GM19324 (cell line): Measurements from ENCODE around the gene MSRB3.

ENCODE experiments used
- ATAC-seq: cut with Tn5 transposase; IDR thresholded peaks from one replicate; pipeline ENCODE4 v1.9.1; 2021; ENCODE audit warnings: mild to moderate bottlenecking, moderate library complexity; ENCODE audit not compliant: unreplicated experiment, low FRiP score

Gene MSRB3

DNA sequence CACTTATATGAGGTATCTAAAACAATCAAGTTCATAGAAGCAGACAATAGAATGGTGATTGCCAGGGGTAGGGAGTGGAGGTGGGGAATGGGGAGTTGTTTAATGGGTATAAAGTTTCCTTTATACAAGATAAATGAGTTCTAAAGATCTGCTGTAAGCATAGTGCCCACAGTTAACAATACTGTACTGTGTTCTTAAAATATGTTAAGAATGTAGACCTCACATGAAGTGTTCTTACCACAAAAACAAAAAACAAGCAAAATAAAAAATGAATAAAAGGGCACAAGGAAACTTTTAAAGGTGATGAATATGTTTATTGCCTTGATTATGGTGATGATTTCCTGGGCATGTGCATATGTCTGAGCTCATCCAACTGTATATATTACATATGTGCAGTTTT is 211.8 kb downstream of the MSRB3 start:
- ATAC-seq = no peak

GRCh38 chr12:65492998-65493912 is 214.8 kb downstream of the MSRB3 start:
- no peak for ATAC-seq

DNA sequence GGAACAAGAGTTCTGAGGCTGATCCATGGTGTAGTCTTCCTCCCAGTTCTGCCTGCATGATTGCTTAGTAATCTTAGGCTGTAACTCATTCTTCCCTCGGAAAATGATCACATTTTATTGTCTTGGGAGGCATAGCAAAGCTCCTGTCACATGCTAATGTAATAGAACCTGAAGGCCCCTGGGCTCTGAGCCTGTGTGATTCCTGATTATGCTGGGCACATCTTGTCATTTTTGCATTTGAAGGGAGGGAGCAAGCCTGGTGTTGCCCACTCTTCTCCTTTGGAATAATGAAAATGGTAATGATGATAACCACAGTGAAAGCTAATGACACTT is 215.4 kb downstream of the MSRB3 start:
- ATAC-seq = no peak

DNA sequence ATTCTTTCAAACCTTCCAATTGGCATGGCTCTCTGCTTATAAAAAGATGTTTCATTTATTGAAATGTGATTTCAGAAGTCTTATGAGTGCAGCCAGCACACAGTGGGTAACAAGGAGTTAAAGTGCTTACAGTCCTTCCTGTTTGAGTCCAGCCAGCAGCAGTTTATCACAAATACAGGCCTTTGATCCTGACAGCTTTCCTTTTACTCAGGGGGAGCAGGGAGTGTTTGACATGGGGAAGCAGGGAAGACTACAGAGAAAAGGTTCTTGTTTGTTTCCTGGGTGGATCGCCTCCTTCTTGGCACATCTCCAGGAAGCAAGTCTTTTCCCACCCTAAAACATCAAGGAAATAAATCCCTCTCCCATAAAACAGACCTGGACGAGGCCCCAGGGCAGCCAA is 216.1 kb downstream of the MSRB3 start:
- no peak for ATAC-seq

GRCh38 chr12:65495233-65495632 is 216.8 kb downstream of the MSRB3 start:
- ATAC-seq = no peak

DNA sequence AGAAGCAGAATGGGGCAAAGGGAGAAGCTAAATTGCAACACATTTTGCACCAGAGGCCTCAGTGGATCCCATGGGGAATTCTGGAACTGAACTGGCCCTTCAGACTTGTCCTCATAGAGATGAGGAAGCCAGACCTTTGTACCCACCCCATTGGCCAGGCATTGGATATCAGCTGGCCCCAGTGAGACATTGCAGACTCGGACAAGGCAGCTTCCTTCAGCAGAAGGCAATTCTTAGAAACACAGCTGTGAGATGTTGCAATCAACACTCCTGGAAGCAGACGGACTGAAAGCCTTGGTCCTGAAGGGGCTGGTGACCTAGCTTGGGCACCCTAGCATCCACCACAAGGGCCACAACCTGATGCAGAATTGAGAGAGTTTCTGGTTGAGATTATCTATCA is 218.1 kb downstream of the MSRB3 start:
- no peak for ATAC-seq

DNA sequence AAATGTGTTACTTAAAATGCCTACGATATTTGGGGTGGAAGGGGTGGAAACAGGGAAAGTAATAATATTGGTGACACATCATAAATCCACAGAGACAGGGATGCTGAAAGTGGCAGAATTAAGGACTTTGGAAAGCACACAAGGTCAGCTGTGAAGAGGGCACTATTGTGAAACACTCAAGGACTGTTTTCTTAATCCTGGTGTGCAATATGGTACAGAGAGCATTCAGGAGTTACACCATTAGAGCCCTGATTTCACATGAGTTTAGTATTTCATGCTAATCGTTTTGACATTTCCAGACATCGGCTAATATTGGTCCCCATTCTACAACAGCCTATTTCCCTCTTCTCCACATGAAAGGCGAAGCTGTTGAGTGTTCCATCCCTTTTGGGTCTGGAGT is 219.2 kb downstream of the MSRB3 start:
- no peak for ATAC-seq

- ATAC-seq = no peak
Measured at GRCh38 chr12:65499167-65499566, 220.7 kb downstream of the MSRB3 start.

GRCh38 chr12:65500091-65500900 is 221.8 kb downstream of the MSRB3 start:
- no peak for ATAC-seq

GRCh38 chr12:65501093-65501621 is 222.7 kb downstream of the MSRB3 start:
- no peak for ATAC-seq

DNA sequence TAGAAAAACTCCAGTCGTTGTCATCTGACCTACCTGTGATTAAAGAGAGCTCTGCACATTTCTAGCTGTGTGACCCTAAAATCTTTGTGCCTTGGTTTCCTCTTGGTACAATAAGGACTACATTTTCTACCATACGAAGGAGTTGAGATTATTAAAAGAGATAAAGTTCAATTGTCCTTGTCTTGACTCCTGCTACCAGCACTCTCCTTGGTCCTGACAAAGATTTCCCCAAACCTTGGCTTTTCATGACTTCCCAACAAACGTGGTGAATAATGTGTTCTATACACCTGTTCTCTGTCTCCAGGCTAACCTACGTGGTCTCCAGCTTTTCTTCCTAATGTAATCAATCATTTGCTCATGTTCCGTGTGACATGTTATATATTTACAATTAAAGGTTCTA is 223.5 kb downstream of the MSRB3 start:
- ATAC-seq = no peak

DNA sequence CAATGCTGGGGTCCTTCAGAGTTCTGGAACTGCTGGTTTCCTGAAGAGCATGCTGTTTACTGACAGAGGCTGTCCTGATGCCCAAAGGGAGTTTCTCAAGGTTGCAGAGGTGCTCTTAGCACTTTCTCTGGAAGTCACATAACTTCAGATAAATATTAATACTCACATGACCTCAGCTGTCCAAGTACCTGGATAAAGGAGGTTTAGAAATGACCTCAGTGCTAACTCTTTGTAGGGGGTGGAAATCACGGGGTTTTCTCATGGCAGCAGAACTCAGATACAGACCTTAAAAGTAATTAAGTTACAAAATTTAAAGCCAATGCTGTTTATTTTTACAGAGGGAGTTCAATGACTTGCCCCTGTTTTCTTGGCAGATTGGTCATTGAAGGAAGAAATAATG is 225.9 kb downstream of the MSRB3 start:
- no peak for ATAC-seq

- no peak for ATAC-seq
Measured at GRCh38 chr12:65505386-65506121, 227.1 kb downstream of the MSRB3 start.

- ATAC-seq = no peak
Measured at GRCh38 chr12:65508276-65509035, 230.0 kb downstream of the MSRB3 start.

DNA sequence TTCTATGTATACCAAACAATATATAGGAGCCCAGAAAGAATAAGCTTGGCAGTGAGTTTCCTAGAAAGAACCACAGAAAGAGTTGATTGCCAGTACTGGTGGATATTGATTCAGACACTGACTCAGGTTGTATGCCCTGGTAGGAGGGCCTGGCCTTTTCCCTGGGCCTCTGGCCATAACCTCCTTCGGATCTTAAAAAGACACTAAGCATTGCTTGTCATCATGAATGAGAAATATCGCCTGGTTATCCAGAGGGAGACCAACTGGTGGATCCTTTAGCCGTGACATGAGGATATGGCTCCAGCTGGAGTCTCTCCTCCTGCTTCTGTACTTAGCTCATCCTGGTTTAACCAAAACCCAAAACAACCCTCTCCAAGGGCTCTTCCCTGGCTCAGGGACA is 231.5 kb downstream of the MSRB3 start:
- ATAC-seq = no peak

DNA sequence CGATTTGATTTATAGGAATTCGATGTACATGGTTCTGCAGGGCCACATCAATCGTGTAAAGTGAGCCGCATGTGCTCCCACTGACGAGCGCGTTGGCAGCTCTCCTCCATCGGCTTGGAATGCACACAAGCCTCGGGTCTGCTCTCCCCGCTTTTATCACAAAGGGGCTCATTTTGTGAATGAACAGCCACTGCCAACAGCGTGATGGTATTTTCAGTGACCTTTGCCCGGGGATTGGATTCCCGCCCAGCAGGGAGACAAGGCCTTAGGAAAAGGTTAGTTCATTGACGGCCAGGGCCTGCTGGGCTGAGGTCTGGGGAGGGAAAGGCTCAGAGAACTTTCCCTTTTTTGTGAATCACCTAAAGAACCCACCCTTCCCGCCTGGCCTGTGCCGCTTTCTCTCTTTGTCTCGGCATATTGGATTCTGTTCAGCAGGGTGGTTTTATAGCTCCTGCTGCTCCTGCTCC is 232.1 kb downstream of the MSRB3 start:
- ATAC-seq = no peak

DNA sequence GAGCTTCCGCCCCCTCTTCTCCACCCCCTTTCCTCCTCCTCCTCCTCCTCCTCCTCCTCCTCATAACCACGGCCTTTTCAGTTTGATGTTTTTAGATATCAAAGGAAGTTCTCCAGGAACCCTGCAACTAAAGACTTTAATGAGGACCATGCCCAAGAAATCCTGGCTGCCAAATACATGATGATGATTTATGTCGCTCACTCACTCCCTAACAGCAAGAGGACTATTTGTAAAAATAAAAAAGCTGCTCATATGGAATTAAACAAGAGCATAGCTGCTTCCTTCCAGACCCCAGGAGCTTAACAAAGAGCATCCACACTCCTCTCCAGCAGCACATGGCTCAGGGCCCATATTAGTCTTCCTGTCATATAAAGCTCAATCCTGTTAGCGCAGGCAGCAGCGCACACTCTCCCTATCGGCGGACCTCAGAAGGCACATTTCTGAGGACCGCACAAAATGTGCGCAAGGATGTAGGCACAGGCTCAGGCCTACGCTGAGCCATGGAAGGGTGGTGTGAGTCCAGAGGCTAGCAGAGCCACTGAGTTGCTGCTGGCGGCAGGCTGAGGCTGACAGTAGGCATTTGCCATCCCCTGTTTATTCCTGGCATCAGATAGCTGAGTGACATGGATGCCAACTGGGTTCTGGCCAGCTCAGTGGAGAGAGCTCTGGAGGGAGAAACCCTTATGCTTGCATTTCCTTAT is 232.8 kb downstream of the MSRB3 start:
- no peak for ATAC-seq

- ATAC-seq = no peak
Measured at GRCh38 chr12:65511912-65512311, 233.4 kb downstream of the MSRB3 start.
